Fibroblast of the aortic adventitia (primary cell): ENCODE data around the gene ANG. TPM values are rescaled to one million over a fixed set of nuclear protein-coding genes. Genes with fewer than 3 reads are reported as not detected.
"Not testable (repeated sequence)": the region's sequence is repeated elsewhere in the genome, so short reads cannot be mapped to it uniquely, and the experiment has no call there.

Experiments used
- DNase-seq: peaks from one replicate; pipeline ENCODE4 v3.0.0-alpha.2; 2010; ENCODE audit warnings: low read depth
- H3K4me3 ChIP-seq: 2 replicates; pipeline ENCODE4 v1.5.1; 2011; ENCODE audit warnings: low read depth, mild to moderate bottlenecking, control low read depth, low read length, moderate library complexity
- total RNA-seq: library from RNA; depleted of rRNA; stranded (reverse); fragments of >200 nt; gene quantifications from 2 replicates; pipeline ENCODE4 v1.2.3, GENCODE V29; 2012; ENCODE audit warnings: low replicate concordance
- TF ChIP-seq, protein P1 (sequence below): IDR thresholded peaks from 2 replicates; pipeline ENCODE4 v1.5.1; 2011; ENCODE audit warnings: mild to moderate bottlenecking, low read length, control low read depth, inconsistent platforms; ENCODE audit not compliant: insufficient read depth

Gene ANG
- total RNA-seq: 4.8 and 11.4 TPM in 2 replicates

DNA sequence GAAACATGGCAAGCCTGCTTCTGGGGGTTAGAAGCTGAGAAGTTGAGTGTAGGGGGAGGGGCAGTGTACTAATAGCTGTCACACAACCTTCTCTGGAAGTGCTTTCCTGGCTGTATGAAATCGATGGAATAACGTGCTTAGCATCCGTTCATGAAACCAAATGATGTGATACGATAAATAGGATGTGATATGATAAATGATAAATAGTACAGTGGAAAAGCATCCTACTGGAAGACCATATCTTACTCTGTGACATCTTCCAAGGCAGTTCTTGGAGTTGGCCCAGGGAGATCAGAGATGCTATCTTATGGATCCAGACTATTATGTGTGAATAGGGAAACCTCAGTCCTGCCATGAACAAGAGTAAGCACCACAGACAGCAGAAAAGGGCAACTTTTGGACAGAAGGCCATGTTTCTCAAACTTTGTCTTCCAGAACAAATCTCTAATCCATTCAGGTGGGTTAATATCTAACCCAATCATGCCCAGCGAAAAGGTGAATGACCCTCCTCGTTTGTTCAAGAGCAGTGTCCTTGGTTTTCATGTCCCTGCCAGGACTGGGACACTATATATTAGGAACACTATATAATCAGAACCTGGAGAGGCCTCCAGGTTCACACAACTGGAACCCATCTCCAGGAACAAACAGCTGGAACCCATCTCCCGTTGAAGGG is at the start of gene ANG:
ANG (plus strand) TSS at position 598 of the 673 bp plus-strand sequence. CDS start 4,801 bp downstream, outside the sequence.
- TF ChIP-seq, protein P1, sequence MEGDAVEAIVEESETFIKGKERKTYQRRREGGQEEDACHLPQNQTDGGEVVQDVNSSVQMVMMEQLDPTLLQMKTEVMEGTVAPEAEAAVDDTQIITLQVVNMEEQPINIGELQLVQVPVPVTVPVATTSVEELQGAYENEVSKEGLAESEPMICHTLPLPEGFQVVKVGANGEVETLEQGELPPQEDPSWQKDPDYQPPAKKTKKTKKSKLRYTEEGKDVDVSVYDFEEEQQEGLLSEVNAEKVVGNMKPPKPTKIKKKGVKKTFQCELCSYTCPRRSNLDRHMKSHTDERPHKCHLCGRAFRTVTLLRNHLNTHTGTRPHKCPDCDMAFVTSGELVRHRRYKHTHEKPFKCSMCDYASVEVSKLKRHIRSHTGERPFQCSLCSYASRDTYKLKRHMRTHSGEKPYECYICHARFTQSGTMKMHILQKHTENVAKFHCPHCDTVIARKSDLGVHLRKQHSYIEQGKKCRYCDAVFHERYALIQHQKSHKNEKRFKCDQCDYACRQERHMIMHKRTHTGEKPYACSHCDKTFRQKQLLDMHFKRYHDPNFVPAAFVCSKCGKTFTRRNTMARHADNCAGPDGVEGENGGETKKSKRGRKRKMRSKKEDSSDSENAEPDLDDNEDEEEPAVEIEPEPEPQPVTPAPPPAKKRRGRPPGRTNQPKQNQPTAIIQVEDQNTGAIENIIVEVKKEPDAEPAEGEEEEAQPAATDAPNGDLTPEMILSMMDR: no peak
- no peak within 1 kb of the TSS for H3K4me3 ChIP-seq
- DNase-seq: no peak

DNA sequence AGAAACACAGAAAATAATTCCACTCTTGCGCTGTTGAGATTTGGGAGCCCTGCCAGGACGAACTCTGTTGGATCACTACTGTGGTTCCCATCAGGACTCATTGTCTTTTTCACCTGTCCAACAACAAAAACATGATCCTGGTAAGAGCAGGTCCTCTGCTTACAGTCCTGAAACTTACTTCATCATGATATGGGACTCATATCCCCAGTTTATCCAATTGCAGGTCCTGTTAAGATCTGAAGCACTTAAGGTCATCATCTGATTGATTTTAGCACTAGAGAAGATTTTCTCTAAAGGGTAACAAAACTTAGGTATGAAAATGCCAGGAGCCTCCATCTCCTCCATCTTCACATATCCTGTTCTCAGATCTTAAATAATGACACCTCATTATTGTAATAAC is 47.0 kb upstream of the ANG start, which contains the start of gene OR6S1:
OR6S1 (minus strand) TSS at position 101 of the 400 bp plus-strand sequence; CDS start at position 101, 0 bp downstream.
- TF ChIP-seq, protein P1: no peak
- DNase-seq: no peak
- no peak within 1 kb of the TSS for H3K4me3 ChIP-seq

DNA sequence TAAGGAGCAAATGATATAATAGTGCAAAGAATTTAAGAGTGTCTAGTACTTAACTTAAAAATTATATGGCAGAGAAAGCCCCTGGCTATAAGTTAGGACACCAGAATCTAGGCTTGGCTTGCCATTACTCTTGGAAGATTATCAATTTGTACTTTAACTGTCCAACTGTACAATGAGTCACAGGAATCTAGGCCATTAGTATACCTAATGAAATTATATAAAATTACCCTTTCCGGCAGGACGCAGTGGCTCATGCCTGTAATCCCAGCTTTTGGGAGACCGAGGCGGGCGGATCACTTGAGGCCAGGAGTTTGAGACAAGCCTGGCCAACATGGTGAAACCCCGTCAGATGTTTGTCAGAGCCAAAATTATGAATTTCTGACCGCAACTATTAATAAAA is 46.4 kb upstream of the ANG start:
- no peak overlapping the region for H3K4me3 ChIP-seq
- TF ChIP-seq, protein P1: no peak
- DNase-seq: no peak

DNA sequence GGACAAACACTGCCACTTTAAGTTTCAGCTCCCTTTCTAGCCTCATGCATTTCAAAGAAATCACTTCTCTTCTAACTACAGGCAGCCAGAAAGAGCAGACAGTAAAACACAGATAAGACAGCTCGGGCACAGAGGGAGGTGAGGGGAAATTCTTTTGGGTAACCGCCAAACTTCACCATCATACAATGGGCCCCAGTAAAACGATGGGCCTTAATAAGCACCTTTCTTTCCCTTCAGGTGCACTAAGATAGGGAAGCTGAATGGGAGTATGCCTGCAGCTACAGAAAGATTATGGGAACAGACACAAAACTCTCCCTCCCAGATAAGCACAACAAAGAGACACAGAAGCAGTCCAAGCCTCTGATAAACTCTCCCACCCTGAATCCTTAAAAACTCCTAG is 45.8 kb upstream of the ANG start:
- not testable (repeated sequence) for H3K4me3 ChIP-seq, DNase-seq

DNA sequence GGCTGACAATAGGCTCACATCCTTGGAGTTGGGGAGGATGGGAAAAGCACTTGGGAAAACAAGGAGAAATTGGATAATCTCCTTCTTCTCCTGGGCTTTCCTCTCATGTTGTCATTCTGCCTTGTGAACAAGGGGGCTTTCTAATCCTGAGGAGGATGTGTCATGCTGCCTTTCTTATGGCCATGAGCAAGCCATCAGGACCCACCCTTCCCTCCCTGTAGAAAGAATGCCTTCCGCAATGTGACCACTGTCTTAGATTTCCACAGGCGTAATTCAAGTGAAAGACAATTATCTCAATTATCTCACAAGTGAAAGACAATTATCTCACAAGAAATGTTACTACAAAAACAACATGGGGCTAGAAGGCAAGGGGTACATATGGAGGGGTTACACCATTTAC is 44.0 kb upstream of the ANG start:
- TF ChIP-seq, protein P1: no peak
- H3K4me3 ChIP-seq: no peak overlapping the region
- no peak for DNase-seq

DNA sequence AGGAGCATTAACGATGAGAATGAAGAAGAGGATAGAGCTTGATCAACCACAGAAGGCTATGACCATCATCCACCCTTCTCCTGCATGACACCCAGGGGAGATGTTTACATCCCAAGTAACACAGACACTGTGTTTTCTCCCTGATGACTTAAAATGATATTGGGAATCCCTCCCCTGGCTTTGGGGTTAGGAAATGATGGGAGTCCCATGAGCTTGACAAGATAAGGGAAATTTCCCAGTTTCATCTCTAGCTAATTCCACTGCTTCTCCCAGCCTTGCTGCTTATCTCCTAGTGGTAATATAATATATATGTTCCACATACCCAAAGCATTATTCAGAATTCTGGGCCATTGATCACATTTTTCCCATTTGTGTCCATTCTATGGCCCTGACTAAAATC is 43.1 kb upstream of the ANG start:
- H3K4me3 ChIP-seq: no peak overlapping the region
- no peak for DNase-seq
- TF ChIP-seq, protein P1: no peak

DNA sequence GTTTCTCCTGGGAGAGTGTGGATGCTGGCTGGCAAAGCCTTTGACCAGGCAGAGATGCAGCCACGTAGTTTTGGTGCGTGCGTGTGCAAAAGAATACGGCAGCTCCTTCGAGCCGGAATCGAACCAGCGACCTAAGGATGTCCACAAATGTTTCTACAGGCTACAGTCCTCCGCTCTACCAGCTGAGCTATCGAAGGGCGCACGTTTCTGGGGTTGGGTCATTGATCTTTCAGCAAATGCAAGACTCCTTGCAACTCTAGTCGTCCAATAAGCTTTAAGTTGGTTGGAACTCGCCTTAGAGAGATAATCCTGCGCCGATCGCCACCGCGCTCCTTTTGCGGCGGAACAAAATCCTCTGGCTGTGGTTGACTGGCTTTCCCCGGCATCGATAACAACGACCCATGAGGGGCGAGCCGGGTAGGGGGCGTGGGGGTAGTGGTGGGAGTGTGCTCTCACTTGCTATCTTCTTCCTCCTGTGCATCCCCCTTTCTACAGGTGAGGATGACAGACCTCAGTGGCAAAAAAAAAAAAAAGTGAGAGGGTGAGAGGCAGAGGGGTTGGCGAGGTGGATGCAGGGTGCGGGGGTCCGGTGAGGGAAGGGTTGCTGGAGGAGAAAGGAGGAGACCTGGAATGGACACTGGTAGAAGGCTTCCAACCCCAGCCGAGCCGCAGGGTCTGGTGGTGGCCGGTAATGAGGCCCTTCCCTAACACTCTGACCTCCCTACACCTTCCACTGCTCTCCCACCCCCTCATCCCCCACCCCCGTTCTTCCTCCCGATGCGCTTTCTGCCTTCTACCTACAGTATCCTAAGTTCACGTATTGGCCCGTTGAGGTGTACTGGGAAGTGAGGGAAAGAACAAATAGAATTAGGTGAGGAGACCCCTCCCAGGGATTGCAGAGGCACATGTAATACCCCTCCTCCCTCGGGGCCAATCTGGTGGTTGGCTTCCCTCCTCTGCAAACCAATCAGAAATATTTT is 35.3 kb upstream of the ANG start:
- peak overlapping the region; percentile 31 for H3K4me3 ChIP-seq
- TF ChIP-seq, protein P1: no peak
- DNase-seq: peak; percentile 71
